K562 (cell line): ENCODE data around the gene HOXA9. TPM values are rescaled to one million over a fixed set of nuclear protein-coding genes. Genes with fewer than 3 reads are reported as not detected.

ENCODE experiments used
- ATAC-seq: fragments of 200-7000 bp; cut with Tn5 transposase; 3 replicates; pipeline ENCODE4 v1.9.1; 2020; ENCODE audit warnings: moderate library complexity
- BruUV-seq: library from RNA; stranded (reverse); fragments of 400-500 nt; replicated peaks from 2 replicates; lab custom pipeline; 2021; lab: Mats Ljungman, UMichigan
- CTCF ChIA-PET: fragments of 300-600 bp; formaldehyde crosslinking; extraction: SDS; loops from one replicate; lab custom pipeline; 2021; ENCODE audit warnings: low intra/inter-chr PET ratio; lab: Yijun Ruan, JAX
- POLR2A ChIA-PET: fragments of 300-600, 350-650 bp; sonication (Branson Sonifier 250); formaldehyde crosslinking; extraction: SDS; loops from one replicate; lab custom pipeline; 2021; ENCODE audit warnings: antibody characterized with exemption, inconsistent platforms; lab: Yijun Ruan, JAX
- DNase-seq, 4 experiments: peaks; one replicate each; pipeline versions ENCODE4 v3.0.0 to v3.0.0-alpha.2; 2011 to 2018; ENCODE audit warnings: low spot score in 3 of 4, mixed read lengths in 3 of 4; ENCODE audit errors: extremely low read depth in 1 of 4
- FAIRE-seq: peaks from 2 replicates; lab custom pipeline; 2011; peaks lifted over from hg19 to GRCh38; lab: Jason Lieb, UNC
- H2AFZ ChIP-seq: 2 replicates; pipeline ENCODE4 v1.6.0; 2011; ENCODE audit warnings: low read depth, low read length, control low read depth, inconsistent platforms
- H3K27ac ChIP-seq: fragments of 200-600 bp; 3 replicates; pipeline ENCODE4 v1.8.0; 2011; ENCODE audit warnings: low read depth, mild to moderate bottlenecking, control low read depth, inconsistent platforms, low read length, moderate library complexity, mixed read lengths; ENCODE audit errors: extremely low read depth
- H3K27me3 ChIP-seq, 2 experiments: fragments of 300-600 bp in 1 of 2; 2 replicates in 1 of 2; 3 replicates in 1 of 2; pipeline versions ENCODE4 v1.6.0 to v1.8.0; 2011; ENCODE audit warnings: inconsistent platforms in 2 of 2, low read length in 2 of 2, mild to moderate bottlenecking in 1 of 2, mixed read lengths in 1 of 2, moderate library complexity in 1 of 2; ENCODE audit not compliant: control insufficient read depth in 2 of 2, insufficient read depth in 2 of 2
- H3K36me3 ChIP-seq: fragments of 300-600 bp; 3 replicates; pipeline ENCODE4 v1.8.0; 2011; ENCODE audit warnings: mild to moderate bottlenecking, low read length, inconsistent platforms; ENCODE audit not compliant: control insufficient read depth, insufficient read depth
- H3K4me1 ChIP-seq, 2 experiments: fragments of 200-600 bp in 1 of 2; replicated peaks in 1 of 2; 2 replicates in 1 of 2; 3 replicates in 1 of 2; pipeline versions ENCODE4 v1.5.1 to v1.8.0; 2011; ENCODE audit warnings: inconsistent platforms in 2 of 2, low read length in 2 of 2, mild to moderate bottlenecking in 1 of 2, mixed read lengths in 1 of 2, moderate library complexity in 1 of 2; ENCODE audit not compliant: control insufficient read depth in 2 of 2, insufficient read depth in 2 of 2
- H3K4me2 ChIP-seq: 2 replicates; pipeline ENCODE4 v1.6.1; 2011; ENCODE audit warnings: low read length, control low read depth, inconsistent platforms, mixed read lengths; ENCODE audit not compliant: insufficient read depth
- H3K4me3 ChIP-seq: fragments of 200-600 bp; sonication (generic), shearing (Covaris generic); 2 replicates; pipeline ENCODE4 v1.5.1; 2016; ENCODE audit warnings: control low read depth, inconsistent platforms
- H3K79me2 ChIP-seq: fragments of 200-600 bp; 3 replicates; pipeline ENCODE4 v1.8.0; 2011; ENCODE audit warnings: low read length, inconsistent platforms; ENCODE audit not compliant: control insufficient read depth, insufficient read depth
- H3K9ac ChIP-seq, 2 experiments: 2 replicates each; pipeline versions ENCODE4 v1.6.0 to v1.6.1; 2011; ENCODE audit warnings: low read depth in 2 of 2, low read length in 2 of 2, control low read depth in 1 of 2, inconsistent platforms in 1 of 2, mild to moderate bottlenecking in 1 of 2, mixed read lengths in 1 of 2; ENCODE audit not compliant: insufficient read depth in 1 of 2
- H3K9me1 ChIP-seq: one replicate; pipeline ENCODE4 v1.6.0; 2011; ENCODE audit warnings: inconsistent platforms, mild to moderate bottlenecking, low read length, moderate library complexity; ENCODE audit not compliant: control insufficient read depth, insufficient read depth
- H3K9me3 ChIP-seq: replicated peaks from 2 replicates; pipeline ENCODE4 v1.5.1; 2011; ENCODE audit warnings: low read depth, low read length, inconsistent platforms; ENCODE audit not compliant: control insufficient read depth, insufficient read depth
- H4K20me1 ChIP-seq: replicated peaks from 2 replicates; pipeline ENCODE4 v1.6.1; 2011; ENCODE audit warnings: low read length, inconsistent platforms, mixed read lengths; ENCODE audit not compliant: control insufficient read depth, insufficient read depth
- ETV1 ChIP-seq: fragments of 450-650 bp; conservative IDR thresholded peaks from 2 replicates; pipeline ENCODE4 v1.6.1; 2016; ENCODE audit warnings: missing genetic modification characterization, control low read depth, low read depth, missing compliant biosample characterization
- KDM1A ChIP-seq, 2 experiments: fragments of 450-650 bp; IDR thresholded peaks; 2 replicates each; pipeline ENCODE4 v1.6.1; 2016; ENCODE audit warnings: mild to moderate bottlenecking in 2 of 2
- NCOA6 ChIP-seq: fragments of 450-650 bp; IDR thresholded peaks from 2 replicates; pipeline ENCODE4 v1.6.1; 2017; ENCODE audit warnings: mild to moderate bottlenecking
- RREB1 ChIP-seq: fragments of 250-450 bp; sonication (Bioruptor Pico); IDR thresholded peaks from 2 replicates; pipeline ENCODE4 v1.4.0; 2020
- SRSF3 ChIP-seq: fragments of 200-400 bp; formaldehyde crosslinking; IDR thresholded peaks from 2 replicates; pipeline ENCODE4 v1.6.1; 2016; ENCODE audit warnings: mild to moderate bottlenecking, low read length, moderate library complexity; ENCODE audit not compliant: insufficient read depth
- SRSF9 ChIP-seq: fragments of 200-400 bp; formaldehyde crosslinking; IDR thresholded peaks from 2 replicates; pipeline ENCODE4 v1.6.1; 2017; ENCODE audit warnings: low read depth, low read length, borderline replicate concordance
- ZBTB1 ChIP-seq: sonication (generic); formaldehyde crosslinking; IDR thresholded peaks from 2 replicates; pipeline ENCODE4 v1.8.1; 2023; ENCODE audit warnings: missing genetic modification reagents, low read depth, mild to moderate bottlenecking, borderline replicate concordance
- ZNF551 ChIP-seq: fragments of 250-450 bp; sonication (Bioruptor Pico); IDR thresholded peaks from 2 replicates; pipeline ENCODE4 v1.5.0; 2021; ENCODE audit warnings: mild to moderate bottlenecking, moderate library complexity
- ZNF79 ChIP-seq: fragments of 250-450 bp; sonication (Bioruptor Pico); IDR thresholded peaks from 2 replicates; pipeline ENCODE4 v1.4.0; 2020; ENCODE audit warnings: low read depth, mild to moderate bottlenecking, moderate library complexity
- WGBS: fragments of 100-300 bp; shearing (Covaris generic); methylation state at CpG from one replicate; pipeline ENCODE4 v1.1.6; 2016; ENCODE audit warnings: low coverage, mixed read lengths; ENCODE audit not compliant: insufficient coverage; ENCODE audit errors: missing lambda C conversion rate; 5-methylcytosine and 5-hydroxymethylcytosine counted together
- in situ Hi-C: fragments of 300-500 bp; cut with MboI; formaldehyde crosslinking; loops from 4 replicates; pipeline ENCODE4 v1.15.0; 2018; ENCODE audit warnings: inconsistent platforms, mixed read lengths
- intact Hi-C: fragments of 100-400 bp; cut with micrococcal nuclease; formaldehyde crosslinking; loops from 2 replicates; pipeline ENCODE4 v1.14.2; 2022
- polyA plus RNA-seq, 8 experiments: library from polyadenylated mRNA; depleted of rRNA in 4 of 8; stranded (reverse) in 5 of 8; unstranded in 3 of 8; fragments of >200 nt; fragmentation: Nextera tagmentation in 2 of 8; fragmentation: Illumina TruSeq in 1 of 8; extraction: Ambion mirVana in 2 of 8; extraction: Trizol in 1 of 8; gene quantifications; 2 replicates each; pipeline versions ENCODE4 v1.2.1 to v1.2.3, GENCODE V29; 2011 to 2014; ENCODE audit warnings: inconsistent platforms in 1 of 8, missing spikeins in 1 of 8
- total RNA-seq, 7 experiments: library from RNA; depleted of rRNA in 6 of 7; stranded (reverse); fragments of >200 nt in 6 of 7; fragmentation: Illumina TruSeq in 2 of 7; extraction: Trizol in 2 of 7; gene quantifications; 2 replicates each; pipeline versions ENCODE4 v1.2.1 to v1.2.3, GENCODE V29; 2011 to 2021; ENCODE audit warnings: low replicate concordance in 1 of 7

Gene HOXA9
- total and polyA plus RNA-seq, 9 of the 15 experiments (the other 6 are each of a cell fraction or from before 2014, with no cell fraction given), result not detected

- in situ Hi-C loops (no loop called here), intact Hi-C loops (no loop called here)
- Histone ChIP-seq H2AFZ (no peak overlapping the region), H3K27ac (no peak overlapping the region), H3K36me3 (no peaks in the 10 kb centered on the region), H3K9me1 (no peaks in the 10 kb centered on the region), H3K9me3 (no peaks in the 10 kb centered on the region; the same call in 1 of the 2 replicates), H3K4me2 (no peak overlapping the region), H3K27me3 (peaks cover 29 to 73% of the 10 kb centered on the region in 2 experiments), H3K4me3 (no peak overlapping the region), H3K9ac (no peak overlapping the region), H3K79me2 (no peaks in the 10 kb centered on the region), H3K4me1 (peaks cover 0 to 7% of the 10 kb centered on the region in 2 experiments; a peak in 1 of 5 replicates), H4K20me1 (no peaks in the 10 kb centered on the region)
- DNase-seq (no peak), FAIRE-seq (no peak), ATAC-seq (no peak)
- POLR2A ChIA-PET, result no interaction called here
- TF ChIP-seq ZNF79 (CRISPR knock-in tag) (no peak), ETV1 (tag) (no peak), SRSF3 (no peak), RREB1 (no peak), ZBTB1 (CRISPR knock-in tag) (no peak), ZNF551 (no peak), KDM1A (IDR thresholded peaks at IDR 0.05) (no peak), SRSF9 (no peak), NCOA6 (no peak)
- 3% methylated on average over 5 of the region's 5 CpGs for WGBS
- CTCF ChIA-PET, result no interaction called here
- no TSS peak for BruUV-seq
Measured at GRCh38 chr7:27177795-27178320, 12.5 kb upstream of the HOXA9 start.
